HG02759 (cell line): Measurements from ENCODE around the gene PCNX1.

Source experiments
- ATAC-seq: cut with Tn5 transposase; IDR thresholded peaks from one replicate; pipeline ENCODE4 v1.9.1; 2021; ENCODE audit warnings: mild to moderate bottlenecking, moderate library complexity; ENCODE audit not compliant: unreplicated experiment

PCNX1 gene

GRCh38 chr14:70954068-70954467 is 46.8 kb downstream of the PCNX1 start:
- no peak for ATAC-seq

GRCh38 chr14:70955543-70956480 is 48.6 kb downstream of the PCNX1 start:
- no peak for ATAC-seq

GRCh38 chr14:70956511-70956910 is 49.3 kb downstream of the PCNX1 start:
- no peak for ATAC-seq

GRCh38 chr14:70957710-70958109 is 50.5 kb downstream of the PCNX1 start:
- ATAC-seq, result no peak

- no peak for ATAC-seq
These were observed 55.7 kb downstream of the PCNX1 start for GRCh38 chr14:70962935-70963334.

GRCh38 chr14:70964492-70964891 is 57.2 kb downstream of the PCNX1 start:
- ATAC-seq, result no peak

GRCh38 chr14:70971560-70971959 is 64.3 kb downstream of the PCNX1 start:
- ATAC-seq, result no peak

- ATAC-seq, result no peak
These were observed 65.1 kb downstream of the PCNX1 start for GRCh38 chr14:70972107-70972976.

- ATAC-seq, result no peak
These were observed 69.3 kb downstream of the PCNX1 start for GRCh38 chr14:70976591-70976990.

GRCh38 chr14:70981000-70981952 is 74.0 kb downstream of the PCNX1 start:
- no peak for ATAC-seq

- no peak for ATAC-seq
These were observed 74.9 kb downstream of the PCNX1 start for GRCh38 chr14:70982200-70982599.

GRCh38 chr14:70987041-70987440 is 79.8 kb downstream of the PCNX1 start:
- ATAC-seq, result no peak

- ATAC-seq, result no peak
These were observed 81.2 kb downstream of the PCNX1 start for GRCh38 chr14:70988452-70988851.

GRCh38 chr14:70993931-70994330 is 86.7 kb downstream of the PCNX1 start:
- no peak for ATAC-seq

GRCh38 chr14:70995211-70995610 is 88.0 kb downstream of the PCNX1 start:
- ATAC-seq, result no peak

GRCh38 chr14:70995671-70996070 is 88.4 kb downstream of the PCNX1 start:
- no peak for ATAC-seq

- no peak for ATAC-seq
These were observed 91.9 kb downstream of the PCNX1 start for GRCh38 chr14:70999117-70999516.

GRCh38 chr14:71000091-71000490 is 92.8 kb downstream of the PCNX1 start:
- no peak for ATAC-seq

- ATAC-seq, result no peak
These were observed 94.5 kb downstream of the PCNX1 start for GRCh38 chr14:71001742-71002141.

- no peak for ATAC-seq
These were observed 95.9 kb downstream of the PCNX1 start for GRCh38 chr14:71003156-71003555.

- no peak for ATAC-seq
These were observed 97.2 kb downstream of the PCNX1 start for GRCh38 chr14:71004481-71004880.
